Spleen (tissue), 7 donors: ENCODE measurements around the gene GSDMA.
"Not testable (repeated sequence)": the region's sequence is repeated elsewhere in the genome, so short reads cannot be mapped to it uniquely, and the experiment has no call there.

Experiments used
- POLR2A ChIP-seq, 3 donors: fragments of 450-650 bp; IDR thresholded peaks; one replicate each; pipeline ENCODE4 v1.5.1; 2017; ENCODE audit warnings: antibody characterized with exemption in 3 of 3, mild to moderate bottlenecking in 1 of 3
- TF ChIP-seq, protein P1 (sequence below), 11 experiments: fragments of 200-600 bp in 7 of 11; fragments of 450-650 bp in 4 of 11; sonication (generic) in 4 of 11; IDR thresholded peaks in 8 of 11; conservative IDR thresholded peaks in 3 of 11; 1 replicate in 7 of 11; 2 replicates in 4 of 11; pipeline versions ENCODE4 v1.4.0 to v1.8.0; 2016 to 2021; ENCODE audit warnings: antibody characterized with exemption in 11 of 11, inconsistent platforms in 4 of 11, mild to moderate bottlenecking in 1 of 11
- donor health status: DM: no; HTN: no; CAD: no; lungs with moderate emphysema.
- donor health status: DM: no; HTN: no; CAD: no.
- donor health status: DM: no; HTN: no; CAD: no.

DNA sequence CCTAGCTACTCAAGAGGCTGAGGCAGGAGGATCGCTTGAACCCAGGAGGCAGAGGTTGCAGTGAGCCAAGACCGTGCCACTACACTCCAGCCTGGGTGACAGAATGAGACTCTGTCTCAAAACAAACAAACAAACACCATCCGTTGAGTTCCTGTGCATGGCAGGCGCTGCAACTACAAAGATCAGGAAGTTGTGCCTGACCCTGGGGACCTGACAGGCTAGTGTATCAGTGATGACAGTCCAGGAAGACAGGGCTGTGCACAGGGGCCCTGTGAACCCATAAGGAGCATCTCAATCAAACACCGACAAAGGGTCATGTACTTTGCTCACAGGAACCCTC, 14.3 kb upstream of the GSDMA start:
- TF ChIP-seq, protein P1, sequence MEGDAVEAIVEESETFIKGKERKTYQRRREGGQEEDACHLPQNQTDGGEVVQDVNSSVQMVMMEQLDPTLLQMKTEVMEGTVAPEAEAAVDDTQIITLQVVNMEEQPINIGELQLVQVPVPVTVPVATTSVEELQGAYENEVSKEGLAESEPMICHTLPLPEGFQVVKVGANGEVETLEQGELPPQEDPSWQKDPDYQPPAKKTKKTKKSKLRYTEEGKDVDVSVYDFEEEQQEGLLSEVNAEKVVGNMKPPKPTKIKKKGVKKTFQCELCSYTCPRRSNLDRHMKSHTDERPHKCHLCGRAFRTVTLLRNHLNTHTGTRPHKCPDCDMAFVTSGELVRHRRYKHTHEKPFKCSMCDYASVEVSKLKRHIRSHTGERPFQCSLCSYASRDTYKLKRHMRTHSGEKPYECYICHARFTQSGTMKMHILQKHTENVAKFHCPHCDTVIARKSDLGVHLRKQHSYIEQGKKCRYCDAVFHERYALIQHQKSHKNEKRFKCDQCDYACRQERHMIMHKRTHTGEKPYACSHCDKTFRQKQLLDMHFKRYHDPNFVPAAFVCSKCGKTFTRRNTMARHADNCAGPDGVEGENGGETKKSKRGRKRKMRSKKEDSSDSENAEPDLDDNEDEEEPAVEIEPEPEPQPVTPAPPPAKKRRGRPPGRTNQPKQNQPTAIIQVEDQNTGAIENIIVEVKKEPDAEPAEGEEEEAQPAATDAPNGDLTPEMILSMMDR (IDR thresholded peaks at IDR 0.05 in 8 of 11, conservative IDR thresholded peaks at IDR 0.05 in 3 of 11) = not testable (repeated sequence)
- not testable (repeated sequence) for TF ChIP-seq POLR2A (IDR thresholded peaks at IDR 0.05)
